ENCODE results near the gene FAN1.
"Not testable (repeated sequence)": the region's sequence is repeated elsewhere in the genome, so short reads cannot be mapped to it uniquely, and the experiment has no call there.

Gene FAN1

DNA sequence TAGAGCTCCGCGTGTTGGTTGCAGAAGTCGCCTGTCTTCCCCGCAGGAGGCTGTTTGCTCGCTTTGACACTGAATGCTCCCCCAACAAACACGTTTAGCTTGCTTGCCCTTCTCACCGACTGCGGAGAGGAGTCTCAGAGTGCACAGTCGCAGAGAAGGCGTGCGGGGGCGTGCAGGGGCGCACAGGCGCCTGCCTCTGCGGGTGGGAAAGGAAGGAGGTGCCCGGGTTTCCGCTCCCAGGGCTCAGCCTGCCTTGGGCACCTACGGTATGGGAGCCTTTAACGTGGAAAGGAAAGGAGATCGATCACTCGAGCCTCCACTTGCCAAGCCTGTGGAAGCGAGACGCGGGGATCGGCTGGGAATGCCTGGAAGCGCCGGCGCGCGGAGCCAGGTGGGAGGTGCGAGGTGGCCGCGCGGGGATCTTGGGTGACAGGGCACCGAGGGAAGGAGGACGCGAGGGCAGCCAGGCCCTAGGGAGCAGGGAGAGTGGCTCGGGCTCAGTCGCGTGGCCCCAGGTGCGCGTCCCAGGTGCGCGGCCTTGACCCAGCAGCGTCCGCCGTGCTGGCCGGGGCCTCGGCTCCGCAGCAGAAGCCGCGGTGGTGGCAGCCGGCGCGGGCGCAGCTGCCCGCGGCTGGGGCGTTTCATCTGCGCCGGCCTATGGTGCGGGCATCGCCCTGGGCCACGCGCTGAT is at the start of gene FAN1:
Gene FAN1, plus strand, starts transcription at position 419 of the 691 bp plus-strand sequence. CDS start 749 bp downstream, outside the sequence.
- peak; percentile 34 for DNase-seq

GRCh38 chr15:30859091-30859874 is 44.4 kb upstream of the FAN1 start:
- DNase-seq = no peak

DNA sequence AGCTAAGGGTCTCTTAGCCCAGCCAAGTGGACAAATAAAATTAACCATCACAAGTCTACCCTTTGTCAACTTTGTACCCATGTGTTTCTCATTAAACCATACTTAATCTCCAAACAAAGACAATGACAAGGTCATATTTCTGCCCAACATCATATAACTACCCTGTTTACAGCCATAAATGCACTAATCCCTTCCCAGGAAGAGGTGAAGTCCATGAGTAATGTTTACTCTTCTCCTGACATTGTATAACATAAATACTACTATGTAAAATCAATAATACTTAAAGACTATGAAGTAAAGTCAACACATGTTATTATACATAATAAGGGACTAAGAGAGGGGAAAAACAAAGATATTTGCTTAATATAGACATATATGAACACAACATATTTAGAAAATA is 38.5 kb upstream of the FAN1 start:
- DNase-seq = no peak

DNA sequence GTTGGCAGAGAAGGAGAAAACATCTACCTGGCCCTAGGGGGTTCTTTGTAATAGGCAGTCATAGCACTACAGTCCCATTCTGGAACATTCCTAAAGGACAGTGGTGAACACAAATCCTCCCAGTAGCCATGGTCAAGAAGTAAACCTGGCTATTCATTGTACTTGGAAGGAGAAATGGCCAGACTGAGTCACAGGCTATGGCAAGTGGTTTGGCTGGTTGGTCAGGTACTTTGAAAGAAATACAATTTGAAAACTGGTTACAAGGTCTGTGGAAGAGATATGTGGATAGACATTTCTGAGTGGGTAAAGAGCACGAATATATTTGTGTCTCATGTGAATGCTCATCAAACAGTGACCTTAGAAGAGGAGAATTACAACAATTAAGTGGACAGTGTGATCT is 33.0 kb upstream of the FAN1 start:
- no peak for DNase-seq

DNA sequence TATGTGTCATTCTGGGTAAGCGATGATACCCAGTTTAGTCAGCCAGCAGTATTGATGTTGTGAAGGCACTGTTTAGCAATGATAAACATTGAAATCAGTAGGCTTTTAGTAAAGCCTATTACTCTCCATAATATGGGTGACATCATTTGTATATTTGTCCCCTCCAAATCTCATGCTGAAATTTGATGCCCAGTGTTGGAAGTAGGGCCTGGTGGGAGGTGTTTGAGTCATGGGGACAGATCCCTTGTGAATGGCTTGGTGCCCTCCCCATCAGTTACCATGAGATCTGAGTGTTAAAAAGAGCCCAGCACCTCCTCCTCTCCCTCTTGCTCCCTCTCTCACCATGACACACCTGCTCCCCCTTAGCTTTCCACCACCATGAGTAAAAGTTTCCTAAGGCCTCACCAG is 31.4 kb upstream of the FAN1 start:
- DNase-seq = no peak

DNA sequence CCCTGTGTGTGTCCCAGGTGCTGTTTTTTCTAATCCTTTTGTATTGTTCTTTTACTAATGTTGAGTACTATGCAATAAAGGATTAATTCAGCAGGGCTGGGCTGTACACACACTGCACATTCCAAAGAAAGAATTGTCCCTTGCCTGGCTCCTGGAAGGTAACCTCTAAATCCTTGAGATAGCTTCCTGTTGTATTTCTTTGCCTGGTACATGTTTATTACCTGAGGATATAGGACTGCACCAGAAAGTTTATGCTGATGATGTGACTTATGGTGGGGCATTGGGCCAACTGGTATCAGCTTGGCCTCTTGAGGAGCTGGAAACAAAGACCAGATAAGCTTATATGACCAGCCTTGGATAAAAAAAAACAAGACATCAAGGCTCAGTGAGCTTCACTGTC is 26.6 kb upstream of the FAN1 start:
- no peak for DNase-seq

- DNase-seq = no peak
Observed at GRCh38 chr15:30878515-30878914, 25.2 kb upstream of the FAN1 start.

GRCh38 chr15:30882849-30883433 is 20.8 kb upstream of the FAN1 start:
- DNase-seq = no peak

DNA sequence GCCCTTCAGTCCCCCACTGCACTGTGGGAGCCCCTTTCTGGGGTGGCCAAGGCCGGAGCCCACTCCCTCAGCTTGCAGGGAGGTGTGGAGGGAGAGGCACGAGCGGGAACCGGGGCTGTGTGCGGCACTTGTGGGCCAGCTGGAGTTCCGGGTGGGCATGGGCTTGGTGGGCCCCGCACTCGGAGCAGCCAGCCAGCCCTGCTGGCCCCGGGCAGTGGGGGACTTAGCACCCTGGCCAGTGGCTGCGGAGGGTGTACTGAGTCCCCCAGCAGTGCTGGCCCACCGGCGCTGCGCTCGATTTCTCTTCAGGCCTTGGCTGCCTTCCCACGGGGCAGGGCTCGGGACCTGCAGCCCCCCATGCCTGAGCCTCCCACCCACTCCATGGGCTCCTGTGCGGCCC is 20.0 kb upstream of the FAN1 start:
- not testable (repeated sequence) for DNase-seq

- no peak for DNase-seq
Observed at GRCh38 chr15:30885814-30886213, 17.9 kb upstream of the FAN1 start.

DNA sequence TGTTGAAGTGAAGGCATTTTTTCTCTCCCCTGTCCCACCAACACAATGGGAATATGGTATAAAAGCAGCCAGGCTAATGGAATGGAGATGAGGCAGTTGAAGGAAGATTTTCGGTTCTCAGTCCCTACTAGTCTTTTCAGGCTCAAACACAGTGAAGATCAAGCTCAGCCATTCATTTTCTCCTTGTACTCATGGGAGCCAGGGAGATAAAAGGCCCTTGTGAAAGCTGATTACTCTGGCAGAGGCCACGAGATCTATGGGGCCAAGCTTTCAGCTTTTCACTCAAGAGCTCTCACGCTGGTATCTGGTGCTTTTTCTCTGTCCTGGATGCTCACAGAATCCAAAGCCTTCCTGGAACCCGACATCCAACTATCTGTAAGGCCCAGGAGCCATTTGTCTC is 14.5 kb upstream of the FAN1 start:
- DNase-seq = no peak

- no peak for DNase-seq
Observed at GRCh38 chr15:30895461-30896210, 8.1 kb upstream of the FAN1 start.

DNA sequence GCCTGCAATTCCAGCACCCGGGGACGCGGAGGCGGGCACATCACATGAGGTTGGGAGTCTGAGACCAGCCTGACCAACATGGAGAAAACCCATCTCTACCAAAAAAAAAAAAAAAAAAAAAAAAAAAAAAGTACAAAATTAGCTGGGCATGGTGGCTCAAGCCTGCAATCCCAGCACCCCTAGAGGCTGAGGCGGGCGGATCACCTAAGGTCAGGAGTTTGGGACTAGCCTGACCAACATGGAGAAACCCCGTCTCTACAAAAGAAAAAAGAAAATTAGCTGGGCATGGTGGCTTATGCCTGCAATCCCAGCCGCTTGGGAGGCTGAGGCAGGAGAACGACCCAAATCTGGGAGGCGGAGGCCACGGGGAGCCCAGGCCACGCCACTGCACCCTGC is 7.5 kb upstream of the FAN1 start:
- no peak for DNase-seq

GRCh38 chr15:30901889-30902288 is 1.8 kb upstream of the FAN1 start:
- no peak for DNase-seq

- no peak for DNase-seq
Observed at GRCh38 chr15:30904812-30905211, 1.1 kb downstream of the FAN1 start.

GRCh38 chr15:30905821-30906220 is 2.1 kb downstream of the FAN1 start:
- DNase-seq = no peak

GRCh38 chr15:30906366-30906765 is 2.7 kb downstream of the FAN1 start:
- no peak for DNase-seq

DNA sequence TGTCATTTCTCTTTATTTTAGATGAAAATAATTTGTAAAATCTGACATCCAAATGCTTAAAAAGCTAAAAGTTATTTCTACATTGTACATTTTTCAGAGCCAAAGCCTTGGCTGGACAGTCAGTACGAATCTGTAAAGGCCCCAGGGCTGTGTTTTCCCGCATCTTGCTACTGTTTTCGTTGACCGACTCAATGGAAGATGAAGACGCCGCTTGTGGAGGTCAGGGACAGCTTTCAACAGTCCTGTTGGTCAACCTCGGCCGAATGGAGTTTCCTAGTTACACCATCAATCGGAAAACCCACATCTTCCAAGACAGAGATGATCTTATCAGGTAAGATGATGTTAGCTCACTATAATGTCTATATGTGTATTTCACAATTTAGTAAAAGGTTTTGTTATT is 10.0 kb downstream of the FAN1 start:
- DNase-seq = no peak

GRCh38 chr15:30917013-30917412 is 13.3 kb downstream of the FAN1 start:
- DNase-seq = no peak

DNA sequence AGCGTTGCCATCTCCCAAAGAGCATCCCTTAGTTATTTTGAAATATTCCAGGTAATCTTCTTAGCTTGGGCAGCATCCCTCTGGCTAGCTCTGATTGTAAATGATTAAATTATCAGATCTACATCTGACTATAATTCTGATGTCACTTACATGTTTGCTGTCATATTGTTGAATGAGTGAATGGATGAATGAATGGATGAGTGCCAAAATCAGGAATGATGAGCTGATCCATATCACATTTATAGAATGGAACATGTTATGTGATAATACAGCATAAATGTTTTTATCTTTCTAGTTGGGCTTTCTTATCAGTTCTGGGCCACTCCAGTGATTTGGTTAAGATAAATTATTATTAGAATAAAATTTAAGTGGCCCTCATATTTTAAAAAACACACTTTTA is 14.0 kb downstream of the FAN1 start:
- DNase-seq = no peak

GRCh38 chr15:30918366-30918765 is 14.7 kb downstream of the FAN1 start:
- DNase-seq = no peak

DNA sequence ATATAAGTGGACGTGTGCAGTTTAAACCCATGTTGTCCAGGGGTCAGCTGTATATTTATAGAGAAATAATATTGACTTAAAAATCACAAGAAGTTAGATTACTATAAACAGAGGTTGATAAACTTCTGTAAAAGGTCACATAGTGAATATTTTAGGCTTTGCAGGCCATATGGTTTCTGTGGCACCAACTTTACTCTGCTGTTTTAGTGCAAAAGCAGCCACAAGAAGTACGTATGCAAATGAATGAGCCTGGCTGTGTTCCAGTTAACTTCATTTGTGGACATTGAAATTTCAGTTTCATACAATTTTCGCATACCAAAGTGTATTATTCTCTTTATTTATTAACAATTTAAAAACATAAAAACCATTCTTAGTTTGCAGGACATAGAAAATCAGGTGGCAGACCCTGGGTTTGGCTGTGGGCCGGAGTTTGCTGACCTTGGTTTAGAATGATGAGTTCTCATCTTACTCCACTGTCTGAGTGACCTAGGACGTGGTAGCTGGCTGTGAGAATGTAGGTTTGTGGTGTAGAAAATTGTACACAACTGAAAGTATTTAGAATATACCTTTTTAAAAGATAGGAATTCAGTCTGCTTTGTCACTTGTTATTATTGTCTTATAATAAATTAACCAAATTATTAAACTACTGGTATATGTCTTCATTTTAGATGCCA is 16.3 kb downstream of the FAN1 start:
- DNase-seq = no peak

DNA sequence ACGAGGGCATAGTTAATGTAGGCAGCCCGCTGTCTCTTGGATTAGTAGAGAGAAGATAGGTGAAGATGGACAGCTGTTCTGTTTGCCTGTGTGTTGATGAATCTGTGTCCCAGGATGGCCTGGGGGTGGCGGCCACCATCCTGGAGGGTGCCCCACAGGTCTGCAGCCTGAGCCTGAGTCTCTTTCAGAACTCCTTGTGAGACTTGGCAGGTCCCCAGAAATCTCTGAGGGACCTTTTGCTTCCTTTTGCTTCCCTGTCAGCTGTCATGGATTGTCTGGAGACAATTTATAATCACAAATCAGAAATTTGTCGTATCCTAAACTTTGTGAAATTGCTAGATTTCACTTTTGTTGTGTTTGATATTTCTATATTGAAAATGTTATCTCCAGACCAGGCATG is 17.4 kb downstream of the FAN1 start:
- no peak for DNase-seq
